Hepatic stellate cell (primary cell): Measurements from ENCODE around the gene PBX1.
A peak's percentile ranks its signal among the peaks of the same experiment; 100 is the strongest.
"Not testable (repeated sequence)": the region's sequence is repeated elsewhere in the genome, so short reads cannot be mapped to it uniquely, and the experiment has no call there.

ENCODE experiments used
- DNase-seq: peaks from one replicate; pipeline ENCODE4 v3.0.0; 2011; ENCODE audit warnings: low spot score

PBX1 gene

GRCh38 chr1:164558461-164559341, at the start of gene PBX1:
PBX1 (plus strand) TSS chr1:164559184.
- peak; percentile 93 for DNase-seq

- DNase-seq, result no peak
These were observed 48.5 kb upstream of the PBX1 start for GRCh38 chr1:164510435-164510834.

DNA sequence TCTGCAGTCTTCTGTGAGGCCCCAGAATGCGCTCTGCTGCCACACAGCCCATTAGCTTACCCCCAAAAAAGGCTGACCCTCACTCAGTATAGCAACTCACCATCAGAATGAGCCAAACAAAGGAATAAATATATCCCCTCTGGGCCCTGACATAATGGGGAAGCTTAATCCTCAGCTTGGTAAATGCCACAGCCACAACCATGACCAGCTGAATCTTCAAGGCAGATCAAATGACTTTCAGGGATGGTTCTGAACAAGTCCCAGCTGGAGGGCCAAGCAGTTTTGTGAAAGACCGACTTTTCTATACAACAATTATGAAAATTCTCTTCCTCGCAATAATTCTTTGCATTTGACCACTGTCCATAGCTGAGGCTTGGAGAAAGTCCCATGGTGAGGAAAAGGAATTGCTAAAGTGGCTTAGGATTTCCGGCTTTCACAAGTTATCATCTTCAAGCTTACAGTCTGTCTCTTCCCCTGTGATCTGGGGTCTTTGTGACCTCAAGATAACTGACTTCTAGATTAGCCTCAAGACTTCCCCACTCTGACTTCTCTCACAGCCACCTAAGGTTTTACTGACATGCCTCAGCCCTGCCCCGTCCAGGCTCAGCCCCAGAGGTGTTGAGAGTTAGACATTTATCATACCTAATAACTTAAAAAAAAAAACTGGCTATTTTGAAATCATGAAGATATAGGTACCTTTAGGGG, 47.8 kb upstream of the PBX1 start:
- DNase-seq, result no peak

- no peak for DNase-seq
These were observed 43.8 kb upstream of the PBX1 start for GRCh38 chr1:164515231-164515630.

GRCh38 chr1:164515711-164516331, 43.2 kb upstream of the PBX1 start:
- DNase-seq, result no peak

GRCh38 chr1:164516591-164516990, 42.4 kb upstream of the PBX1 start:
- DNase-seq, result no peak

GRCh38 chr1:164518692-164519332, 40.2 kb upstream of the PBX1 start:
- no peak for DNase-seq

DNA sequence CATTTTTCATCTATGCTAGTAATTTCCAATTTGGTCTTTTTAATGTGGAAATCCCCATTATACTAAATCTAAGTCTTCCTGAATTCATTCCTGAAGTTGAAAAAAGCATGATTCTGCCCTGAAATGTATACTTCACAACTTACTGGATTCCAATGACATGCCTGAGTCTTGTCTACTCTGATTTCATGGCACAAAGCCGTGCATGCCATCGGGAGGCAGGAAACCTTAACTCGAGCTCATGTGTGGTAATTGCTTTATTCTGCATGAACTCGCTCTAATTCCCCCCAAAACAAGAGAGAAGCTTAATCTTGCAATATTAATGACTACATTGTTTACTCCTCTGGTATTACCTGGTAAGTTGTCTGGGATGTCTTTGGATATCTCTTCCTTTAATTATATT, 39.6 kb upstream of the PBX1 start:
- DNase-seq, result no peak

DNA sequence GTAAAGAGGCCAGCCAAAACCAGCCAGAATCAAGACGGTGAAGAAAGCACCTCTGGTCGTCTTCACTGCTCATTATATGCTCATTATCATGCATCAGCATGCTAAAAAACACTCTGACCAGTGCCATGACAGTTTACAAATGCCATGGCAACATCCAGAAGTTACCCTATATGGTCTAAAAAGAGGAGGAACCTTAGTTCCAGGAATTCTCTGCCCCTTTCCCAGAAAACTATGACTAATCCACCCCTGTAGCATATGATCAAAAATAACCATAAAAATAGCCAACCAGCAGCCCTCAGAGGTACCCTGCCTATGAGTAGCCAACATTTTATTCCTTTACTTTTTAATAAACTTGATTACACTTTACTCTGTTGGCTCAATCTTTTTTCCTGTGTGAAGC, 34.2 kb upstream of the PBX1 start:
- no peak for DNase-seq

GRCh38 chr1:164534863-164535610, 23.9 kb upstream of the PBX1 start:
- no peak for DNase-seq

- DNase-seq, result not testable (repeated sequence)
These were observed 6.5 kb upstream of the PBX1 start for GRCh38 chr1:164552463-164552988.

DNA sequence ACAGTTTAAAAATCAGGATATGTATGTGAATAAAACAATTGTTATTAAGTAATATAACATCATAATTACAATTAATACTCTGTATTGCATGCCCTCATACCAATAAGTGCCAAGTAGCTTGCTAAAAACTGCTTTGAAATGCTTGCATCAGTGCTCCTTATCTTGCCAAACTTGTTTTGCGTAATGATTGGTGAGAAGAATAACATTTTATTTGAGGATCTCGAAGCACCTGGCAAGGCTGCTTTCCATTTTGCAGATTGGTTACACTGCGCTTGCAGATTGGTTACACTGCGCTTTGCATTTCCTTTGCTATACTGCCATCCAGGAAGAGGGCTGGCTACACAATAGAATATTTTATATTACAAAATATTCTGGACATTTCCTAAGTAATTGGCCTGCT, 1.7 kb upstream of the PBX1 start:
- DNase-seq, result no peak

DNA sequence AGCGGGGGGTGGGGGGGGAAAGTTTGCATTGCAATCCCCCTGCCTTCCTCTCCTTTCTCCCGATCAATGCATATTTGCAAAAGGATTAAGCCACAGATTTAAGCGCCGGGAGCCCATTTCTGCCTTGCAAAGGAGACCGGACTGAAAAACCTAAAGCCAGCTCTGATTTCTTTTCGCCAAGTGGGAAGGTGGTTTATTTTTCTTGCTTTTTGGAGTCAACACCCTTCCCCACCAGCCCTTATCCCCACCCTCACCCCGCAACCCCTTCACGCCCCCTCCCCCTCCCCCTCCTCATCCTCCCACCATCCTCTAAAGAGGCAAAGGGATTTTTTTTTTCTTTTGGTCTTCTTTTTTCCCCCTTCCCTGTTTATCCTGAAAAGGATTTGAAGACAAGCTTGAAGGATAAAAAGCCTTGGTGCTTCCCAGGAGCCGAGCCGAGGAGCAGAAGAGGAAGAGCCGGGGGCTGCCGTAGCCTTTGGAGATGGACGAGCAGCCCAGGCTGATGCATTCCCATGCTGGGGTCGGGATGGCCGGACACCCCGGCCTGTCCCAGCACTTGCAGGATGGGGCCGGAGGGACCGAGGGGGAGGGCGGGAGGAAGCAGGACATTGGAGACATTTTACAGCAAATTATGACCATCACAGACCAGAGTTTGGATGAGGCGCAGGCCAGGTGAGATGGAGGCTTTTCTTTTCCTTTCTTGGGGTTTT, 513 bp downstream of the PBX1 start:
- DNase-seq, result peak; percentile 14

- no peak for DNase-seq
These were observed 1.1 kb downstream of the PBX1 start for GRCh38 chr1:164560121-164560541.

DNA sequence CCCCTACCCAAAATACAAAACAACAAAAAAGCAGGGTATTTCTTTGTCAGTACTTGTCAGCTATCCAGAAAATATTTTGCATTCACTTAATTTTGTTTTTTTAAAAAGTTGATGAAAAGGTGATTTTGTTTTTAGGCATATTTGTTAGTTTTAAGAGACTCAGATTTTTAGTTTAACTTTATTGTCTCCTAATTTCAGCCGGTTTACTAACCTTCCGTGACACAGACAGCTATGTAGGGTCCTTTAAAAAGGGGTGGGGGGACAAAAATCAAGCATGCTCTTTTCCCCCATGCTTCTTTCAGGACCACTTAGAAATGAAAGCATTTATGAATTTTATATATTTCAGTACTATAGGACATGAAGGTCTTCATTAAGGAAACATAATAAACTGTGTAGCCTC, 1.6 kb downstream of the PBX1 start:
- no peak for DNase-seq

- no peak for DNase-seq
These were observed 2.0 kb downstream of the PBX1 start for GRCh38 chr1:164561007-164561406.

- no peak for DNase-seq
These were observed 2.5 kb downstream of the PBX1 start for GRCh38 chr1:164561472-164561871.

DNA sequence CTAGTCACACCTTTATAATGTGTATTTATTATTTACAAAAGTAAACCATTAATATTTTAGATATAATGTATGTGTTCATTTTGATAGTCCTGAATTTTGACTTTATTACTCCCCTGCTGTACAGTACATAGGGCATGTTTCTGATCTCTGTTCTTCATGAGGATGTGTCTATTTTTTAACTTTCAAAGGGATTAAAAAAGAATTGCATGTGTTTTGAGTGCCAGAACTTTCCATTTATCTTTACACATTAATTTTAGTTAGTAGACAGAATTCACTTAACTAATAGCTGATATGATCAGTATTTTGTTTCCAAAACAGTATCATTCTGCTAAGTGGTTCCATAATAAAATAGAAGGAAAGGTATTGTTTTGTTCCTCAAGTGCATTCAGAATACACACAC, 3.1 kb downstream of the PBX1 start:
- DNase-seq, result no peak

- DNase-seq, result no peak
These were observed 3.5 kb downstream of the PBX1 start for GRCh38 chr1:164562511-164562910.

GRCh38 chr1:164562947-164563520, 4.0 kb downstream of the PBX1 start:
- DNase-seq, result no peak
